Panc1 (cell line): ENCODE data around the gene SPIB.

Source experiments
- POLR2AphosphoS5 ChIP-seq: IDR thresholded peaks from 2 replicates; pipeline ENCODE4 v1.6.1; 2012; ENCODE audit warnings: mild to moderate bottlenecking, low read depth, low read length, moderate library complexity
- SIN3A ChIP-seq: IDR thresholded peaks from 2 replicates; pipeline ENCODE4 v1.6.1; 2012; ENCODE audit warnings: low read depth, mild to moderate bottlenecking, low read length, moderate library complexity, borderline replicate concordance; ENCODE audit not compliant: insufficient read depth
- TCF7L2 ChIP-seq: IDR thresholded peaks from 2 replicates; pipeline ENCODE4 v1.6.1; 2011; ENCODE audit warnings: mild to moderate bottlenecking, low read depth, low read length, inconsistent platforms
- TF ChIP-seq, protein P1 (sequence below), 2 experiments: IDR thresholded peaks; 2 replicates each; pipeline ENCODE4 v1.6.1; 2011 to 2012; ENCODE audit warnings: low read depth in 2 of 2, control low read depth in 1 of 2, low read length in 1 of 2, mild to moderate bottlenecking in 1 of 2, moderate library complexity in 1 of 2; ENCODE audit not compliant: insufficient read depth in 1 of 2
- TF ChIP-seq, protein P2 (sequence below): fragments of 450-650 bp; IDR thresholded peaks from 2 replicates; pipeline ENCODE4 v1.5.1; 2017; ENCODE audit warnings: mild to moderate bottlenecking

DNA sequence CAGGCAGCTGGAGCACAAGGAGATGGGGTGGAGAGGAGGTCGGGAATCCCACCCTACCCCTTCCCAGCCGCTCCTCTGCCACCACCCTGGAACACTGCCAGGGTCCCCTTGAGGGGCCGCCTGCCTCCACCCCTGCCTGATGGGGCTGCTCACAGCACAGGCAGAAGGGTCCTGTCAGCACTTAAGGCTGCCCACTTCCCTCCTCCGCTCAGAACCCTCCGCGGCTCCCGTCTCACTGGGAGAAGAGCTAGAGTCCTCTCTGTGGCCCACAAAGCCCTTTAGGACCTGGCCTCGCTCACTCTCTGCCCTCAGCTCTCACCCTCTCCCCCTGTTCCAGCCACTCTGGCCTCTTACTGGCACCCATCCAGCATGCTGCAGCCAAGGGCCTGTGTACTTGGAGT is 38.0 kb upstream of the SPIB start:
- TF ChIP-seq, protein P1, sequence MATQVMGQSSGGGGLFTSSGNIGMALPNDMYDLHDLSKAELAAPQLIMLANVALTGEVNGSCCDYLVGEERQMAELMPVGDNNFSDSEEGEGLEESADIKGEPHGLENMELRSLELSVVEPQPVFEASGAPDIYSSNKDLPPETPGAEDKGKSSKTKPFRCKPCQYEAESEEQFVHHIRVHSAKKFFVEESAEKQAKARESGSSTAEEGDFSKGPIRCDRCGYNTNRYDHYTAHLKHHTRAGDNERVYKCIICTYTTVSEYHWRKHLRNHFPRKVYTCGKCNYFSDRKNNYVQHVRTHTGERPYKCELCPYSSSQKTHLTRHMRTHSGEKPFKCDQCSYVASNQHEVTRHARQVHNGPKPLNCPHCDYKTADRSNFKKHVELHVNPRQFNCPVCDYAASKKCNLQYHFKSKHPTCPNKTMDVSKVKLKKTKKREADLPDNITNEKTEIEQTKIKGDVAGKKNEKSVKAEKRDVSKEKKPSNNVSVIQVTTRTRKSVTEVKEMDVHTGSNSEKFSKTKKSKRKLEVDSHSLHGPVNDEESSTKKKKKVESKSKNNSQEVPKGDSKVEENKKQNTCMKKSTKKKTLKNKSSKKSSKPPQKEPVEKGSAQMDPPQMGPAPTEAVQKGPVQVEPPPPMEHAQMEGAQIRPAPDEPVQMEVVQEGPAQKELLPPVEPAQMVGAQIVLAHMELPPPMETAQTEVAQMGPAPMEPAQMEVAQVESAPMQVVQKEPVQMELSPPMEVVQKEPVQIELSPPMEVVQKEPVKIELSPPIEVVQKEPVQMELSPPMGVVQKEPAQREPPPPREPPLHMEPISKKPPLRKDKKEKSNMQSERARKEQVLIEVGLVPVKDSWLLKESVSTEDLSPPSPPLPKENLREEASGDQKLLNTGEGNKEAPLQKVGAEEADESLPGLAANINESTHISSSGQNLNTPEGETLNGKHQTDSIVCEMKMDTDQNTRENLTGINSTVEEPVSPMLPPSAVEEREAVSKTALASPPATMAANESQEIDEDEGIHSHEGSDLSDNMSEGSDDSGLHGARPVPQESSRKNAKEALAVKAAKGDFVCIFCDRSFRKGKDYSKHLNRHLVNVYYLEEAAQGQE (IDR thresholded peaks at IDR 0.05; ENCODE audit: insufficient read depth in 1 of 2, low read depth in 2 of 2, low read length in 1 of 2) = no peak
- TF ChIP-seq, protein P2, sequence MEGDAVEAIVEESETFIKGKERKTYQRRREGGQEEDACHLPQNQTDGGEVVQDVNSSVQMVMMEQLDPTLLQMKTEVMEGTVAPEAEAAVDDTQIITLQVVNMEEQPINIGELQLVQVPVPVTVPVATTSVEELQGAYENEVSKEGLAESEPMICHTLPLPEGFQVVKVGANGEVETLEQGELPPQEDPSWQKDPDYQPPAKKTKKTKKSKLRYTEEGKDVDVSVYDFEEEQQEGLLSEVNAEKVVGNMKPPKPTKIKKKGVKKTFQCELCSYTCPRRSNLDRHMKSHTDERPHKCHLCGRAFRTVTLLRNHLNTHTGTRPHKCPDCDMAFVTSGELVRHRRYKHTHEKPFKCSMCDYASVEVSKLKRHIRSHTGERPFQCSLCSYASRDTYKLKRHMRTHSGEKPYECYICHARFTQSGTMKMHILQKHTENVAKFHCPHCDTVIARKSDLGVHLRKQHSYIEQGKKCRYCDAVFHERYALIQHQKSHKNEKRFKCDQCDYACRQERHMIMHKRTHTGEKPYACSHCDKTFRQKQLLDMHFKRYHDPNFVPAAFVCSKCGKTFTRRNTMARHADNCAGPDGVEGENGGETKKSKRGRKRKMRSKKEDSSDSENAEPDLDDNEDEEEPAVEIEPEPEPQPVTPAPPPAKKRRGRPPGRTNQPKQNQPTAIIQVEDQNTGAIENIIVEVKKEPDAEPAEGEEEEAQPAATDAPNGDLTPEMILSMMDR = no peak
- no peak for TF ChIP-seq SIN3A
- no peak for TF ChIP-seq POLR2AphosphoS5
- TF ChIP-seq TCF7L2 = no peak
